K562 (cell line): ENCODE data around the gene NAPB. TPM values are rescaled to one million over a fixed set of nuclear protein-coding genes. Genes with fewer than 3 reads are reported as not detected.
A peak's percentile ranks its signal among the peaks of the same experiment; 100 is the strongest.

Experiments used
- ATAC-seq: fragments of 200-7000 bp; cut with Tn5 transposase; 3 replicates; pipeline ENCODE4 v1.9.1; 2020; ENCODE audit warnings: moderate library complexity
- BruUV-seq: library from RNA; stranded (reverse); fragments of 400-500 nt; replicated peaks from 2 replicates; lab custom pipeline; 2021; lab: Mats Ljungman, UMichigan
- CTCF ChIA-PET: fragments of 300-600 bp; formaldehyde crosslinking; extraction: SDS; loops from one replicate; lab custom pipeline; 2021; ENCODE audit warnings: low intra/inter-chr PET ratio; lab: Yijun Ruan, JAX
- POLR2A ChIA-PET: fragments of 300-600, 350-650 bp; sonication (Branson Sonifier 250); formaldehyde crosslinking; extraction: SDS; loops from one replicate; lab custom pipeline; 2021; ENCODE audit warnings: antibody characterized with exemption, inconsistent platforms; lab: Yijun Ruan, JAX
- DNase-seq, 4 experiments: peaks; one replicate each; pipeline versions ENCODE4 v3.0.0 to v3.0.0-alpha.2; 2011 to 2018; ENCODE audit warnings: low spot score in 3 of 4, mixed read lengths in 3 of 4; ENCODE audit errors: extremely low read depth in 1 of 4
- FAIRE-seq: peaks from 2 replicates; lab custom pipeline; 2011; peaks lifted over from hg19 to GRCh38; lab: Jason Lieb, UNC
- H2AFZ ChIP-seq: 2 replicates; pipeline ENCODE4 v1.6.0; 2011; ENCODE audit warnings: low read depth, low read length, control low read depth, inconsistent platforms
- H3K27ac ChIP-seq: fragments of 200-600 bp; 3 replicates; pipeline ENCODE4 v1.8.0; 2011; ENCODE audit warnings: low read depth, mild to moderate bottlenecking, control low read depth, inconsistent platforms, low read length, moderate library complexity, mixed read lengths; ENCODE audit errors: extremely low read depth
- H3K27me3 ChIP-seq, 2 experiments: fragments of 300-600 bp in 1 of 2; 2 replicates in 1 of 2; 3 replicates in 1 of 2; pipeline versions ENCODE4 v1.6.0 to v1.8.0; 2011; ENCODE audit warnings: inconsistent platforms in 2 of 2, low read length in 2 of 2, mild to moderate bottlenecking in 1 of 2, mixed read lengths in 1 of 2, moderate library complexity in 1 of 2; ENCODE audit not compliant: control insufficient read depth in 2 of 2, insufficient read depth in 2 of 2
- H3K36me3 ChIP-seq: fragments of 300-600 bp; 3 replicates; pipeline ENCODE4 v1.8.0; 2011; ENCODE audit warnings: mild to moderate bottlenecking, low read length, inconsistent platforms; ENCODE audit not compliant: control insufficient read depth, insufficient read depth
- H3K4me1 ChIP-seq, 2 experiments: fragments of 200-600 bp in 1 of 2; replicated peaks in 1 of 2; 2 replicates in 1 of 2; 3 replicates in 1 of 2; pipeline versions ENCODE4 v1.5.1 to v1.8.0; 2011; ENCODE audit warnings: inconsistent platforms in 2 of 2, low read length in 2 of 2, mild to moderate bottlenecking in 1 of 2, mixed read lengths in 1 of 2, moderate library complexity in 1 of 2; ENCODE audit not compliant: control insufficient read depth in 2 of 2, insufficient read depth in 2 of 2
- H3K4me2 ChIP-seq: 2 replicates; pipeline ENCODE4 v1.6.1; 2011; ENCODE audit warnings: low read length, control low read depth, inconsistent platforms, mixed read lengths; ENCODE audit not compliant: insufficient read depth
- H3K4me3 ChIP-seq: fragments of 200-600 bp; sonication (generic), shearing (Covaris generic); 2 replicates; pipeline ENCODE4 v1.5.1; 2016; ENCODE audit warnings: control low read depth, inconsistent platforms
- H3K79me2 ChIP-seq: fragments of 200-600 bp; 3 replicates; pipeline ENCODE4 v1.8.0; 2011; ENCODE audit warnings: low read length, inconsistent platforms; ENCODE audit not compliant: control insufficient read depth, insufficient read depth
- H3K9ac ChIP-seq, 2 experiments: 2 replicates each; pipeline versions ENCODE4 v1.6.0 to v1.6.1; 2011; ENCODE audit warnings: low read depth in 2 of 2, low read length in 2 of 2, control low read depth in 1 of 2, inconsistent platforms in 1 of 2, mild to moderate bottlenecking in 1 of 2, mixed read lengths in 1 of 2; ENCODE audit not compliant: insufficient read depth in 1 of 2
- H3K9me1 ChIP-seq: one replicate; pipeline ENCODE4 v1.6.0; 2011; ENCODE audit warnings: inconsistent platforms, mild to moderate bottlenecking, low read length, moderate library complexity; ENCODE audit not compliant: control insufficient read depth, insufficient read depth
- H3K9me3 ChIP-seq: replicated peaks from 2 replicates; pipeline ENCODE4 v1.5.1; 2011; ENCODE audit warnings: low read depth, low read length, inconsistent platforms; ENCODE audit not compliant: control insufficient read depth, insufficient read depth
- H4K20me1 ChIP-seq: replicated peaks from 2 replicates; pipeline ENCODE4 v1.6.1; 2011; ENCODE audit warnings: low read length, inconsistent platforms, mixed read lengths; ENCODE audit not compliant: control insufficient read depth, insufficient read depth
- CHD4 ChIP-seq: fragments of 200-600 bp; sonication (generic); IDR thresholded peaks from 3 replicates; pipeline ENCODE4 v1.6.1; 2012; ENCODE audit warnings: low read depth, mild to moderate bottlenecking, mixed read lengths, low read length, inconsistent platforms; ENCODE audit not compliant: insufficient read depth, insufficient replicate concordance, poor library complexity, severe bottlenecking
- DLX4 ChIP-seq: fragments of 250-450 bp; sonication (Bioruptor Pico); IDR thresholded peaks from 2 replicates; pipeline ENCODE4 v1.6.1; 2021; ENCODE audit warnings: mild to moderate bottlenecking
- FOSL1 ChIP-seq: fragments of 200-800 bp; sonication (Bioruptor generic); conservative IDR thresholded peaks from 2 replicates; pipeline ENCODE4 v1.6.1; 2016; ENCODE audit warnings: missing genetic modification characterization, missing compliant biosample characterization
- FOXJ2 ChIP-seq: fragments of 200-800 bp; sonication (Bioruptor generic); IDR thresholded peaks from 2 replicates; pipeline ENCODE4 v1.6.1; 2016; ENCODE audit warnings: missing genetic modification characterization, missing compliant biosample characterization
- GTF2F1 ChIP-seq: IDR thresholded peaks from 2 replicates; pipeline ENCODE4 v1.6.1; 2011; ENCODE audit warnings: low read depth, low read length, improper control_type of control experiment
- LEF1 ChIP-seq: fragments of 450-650 bp; IDR thresholded peaks from 2 replicates; pipeline ENCODE4 v1.6.1; 2016; ENCODE audit warnings: mild to moderate bottlenecking
- MEIS2 ChIP-seq: fragments of 450-650 bp; IDR thresholded peaks from 2 replicates; pipeline ENCODE4 v1.6.1; 2014; ENCODE audit warnings: mild to moderate bottlenecking; ENCODE audit not compliant: partially characterized antibody
- NCOA2 ChIP-seq, 2 experiments: fragments of 450-650 bp; IDR thresholded peaks; 2 replicates each; pipeline ENCODE4 v1.6.1; 2018; ENCODE audit warnings: mild to moderate bottlenecking in 2 of 2, moderate library complexity in 1 of 2; ENCODE audit not compliant: partially characterized antibody in 2 of 2
- NR2F6 ChIP-seq: fragments of 450-650 bp; formaldehyde crosslinking; IDR thresholded peaks from 2 replicates; pipeline ENCODE4 v1.4.0; 2020; ENCODE audit warnings: mild to moderate bottlenecking
- PKNOX1 ChIP-seq: fragments of 450-650 bp; IDR thresholded peaks from 2 replicates; pipeline ENCODE4 v1.6.1; 2016
- POU5F1 ChIP-seq: fragments of 150-350 bp; IDR thresholded peaks from 2 replicates; pipeline ENCODE4 v1.6.1; 2014; ENCODE audit warnings: borderline replicate concordance, low read length, low read depth, mild to moderate bottlenecking; ENCODE audit not compliant: partially characterized antibody
- TCF7L2 ChIP-seq: fragments of 150-350 bp; IDR thresholded peaks from 2 replicates; pipeline ENCODE4 v1.6.1; 2016; ENCODE audit warnings: low read depth, mild to moderate bottlenecking, low read length, moderate library complexity
- TGIF2 ChIP-seq: sonication (generic); formaldehyde crosslinking; IDR thresholded peaks from 2 replicates; pipeline ENCODE4 v1.8.1; 2022; ENCODE audit warnings: mild to moderate bottlenecking, missing genetic modification reagents, moderate library complexity
- THRB ChIP-seq: fragments of 450-650 bp; formaldehyde crosslinking; conservative IDR thresholded peaks from 2 replicates; pipeline ENCODE4 v1.4.0; 2022; ENCODE audit warnings: mild to moderate bottlenecking, missing genetic modification characterization
- ZNF134 ChIP-seq: fragments of 250-450 bp; sonication (Bioruptor Pico); conservative IDR thresholded peaks from 2 replicates; pipeline ENCODE4 v1.4.0; 2020
- ZNF143 ChIP-seq: sonication (generic); formaldehyde crosslinking; IDR thresholded peaks from 2 replicates; pipeline ENCODE4 v1.9.0; 2022; ENCODE audit warnings: mild to moderate bottlenecking, missing genetic modification reagents
- ZNF316 ChIP-seq: fragments of 450-650 bp; IDR thresholded peaks from 2 replicates; pipeline ENCODE4 v1.6.1; 2016
- ZNF445 ChIP-seq: fragments of 250-450 bp; sonication (Bioruptor Pico); IDR thresholded peaks from 2 replicates; pipeline ENCODE4 v1.4.0; 2020; ENCODE audit warnings: low read depth, mild to moderate bottlenecking, moderate library complexity
- in situ Hi-C: fragments of 300-500 bp; cut with MboI; formaldehyde crosslinking; loops from 4 replicates; pipeline ENCODE4 v1.15.0; 2018; ENCODE audit warnings: inconsistent platforms, mixed read lengths
- intact Hi-C: fragments of 100-400 bp; cut with micrococcal nuclease; formaldehyde crosslinking; loops from 2 replicates; pipeline ENCODE4 v1.14.2; 2022
- polyA plus RNA-seq, 8 experiments: library from polyadenylated mRNA; depleted of rRNA in 4 of 8; stranded (reverse) in 5 of 8; unstranded in 3 of 8; fragments of >200 nt; fragmentation: Nextera tagmentation in 2 of 8; fragmentation: Illumina TruSeq in 1 of 8; extraction: Ambion mirVana in 2 of 8; extraction: Trizol in 1 of 8; gene quantifications; 2 replicates each; pipeline versions ENCODE4 v1.2.1 to v1.2.3, GENCODE V29; 2011 to 2014; ENCODE audit warnings: inconsistent platforms in 1 of 8, missing spikeins in 1 of 8
- total RNA-seq, 7 experiments: library from RNA; depleted of rRNA in 6 of 7; stranded (reverse); fragments of >200 nt in 6 of 7; fragmentation: Illumina TruSeq in 2 of 7; extraction: Trizol in 2 of 7; gene quantifications; 2 replicates each; pipeline versions ENCODE4 v1.2.1 to v1.2.3, GENCODE V29; 2011 to 2021; ENCODE audit warnings: low replicate concordance in 1 of 7
- TF ChIP-seq, protein P1 (sequence below): sonication (generic); formaldehyde crosslinking; IDR thresholded peaks from 2 replicates; pipeline ENCODE4 v1.8.0; 2022; ENCODE audit warnings: mild to moderate bottlenecking, missing genetic modification reagents
- TF ChIP-seq, protein P2 (sequence below), 2 experiments: fragments of 450-650 bp in 1 of 2; sonication (generic) in 1 of 2; formaldehyde crosslinking in 1 of 2; IDR thresholded peaks in 1 of 2; conservative IDR thresholded peaks in 1 of 2; 2 replicates each; pipeline versions ENCODE4 v1.6.1 to v1.8.1; 2016 to 2023; ENCODE audit warnings: mild to moderate bottlenecking in 2 of 2, moderate library complexity in 2 of 2, inconsistent platforms in 1 of 2, missing genetic modification reagents in 1 of 2

Gene NAPB
- total and polyA plus RNA-seq, 9 of the 15 experiments (the other 6 are each of a cell fraction or from before 2014, with no cell fraction given): 1.4 to 7.7 (median 5.2) TPM

DNA sequence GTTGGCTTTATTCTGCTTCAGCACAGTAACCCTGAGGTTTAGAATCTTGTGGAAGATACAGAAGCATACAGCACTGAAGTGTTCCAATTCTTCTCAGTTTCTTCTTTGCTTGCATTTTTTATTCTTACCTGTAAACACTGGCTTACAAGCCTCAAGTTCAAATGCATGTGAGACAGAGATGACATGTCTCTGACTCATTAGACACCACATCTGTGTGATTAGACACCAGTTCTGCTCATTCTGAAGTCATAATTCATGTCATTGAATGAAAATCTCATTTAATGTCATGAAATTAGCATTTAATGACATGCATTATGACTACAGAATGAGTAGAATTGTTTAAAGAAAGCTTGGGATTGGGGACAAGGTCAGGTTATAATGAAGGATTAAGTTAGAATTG, 53.5 kb downstream of the NAPB start:
- H3K4me1 ChIP-seq: peaks cover 15 to 25% of the 10 kb centered on the region in 2 experiments; a peak in 4 of 5 replicates
- no peak for FAIRE-seq
- no peaks in the 10 kb centered on the region for H3K27me3 ChIP-seq
- peaks cover 12% of the 10 kb centered on the region; the same call in 1 of the 2 replicates for H4K20me1 ChIP-seq
- ChIA-PET CTCF (no interaction called here), POLR2A (no interaction called here)
- no peak overlapping the region for H2AFZ ChIP-seq
- no peak overlapping the region for H3K27ac ChIP-seq
- H3K4me3 ChIP-seq: no peak overlapping the region
- H3K79me2 ChIP-seq: peaks cover 57% of the 10 kb centered on the region
- no peak overlapping the region for H3K4me2 ChIP-seq
- in situ Hi-C loops (no loop called here), intact Hi-C loops (no loop called here)
- ATAC-seq: no peak
- no TSS peak for BruUV-seq
- no peak for DNase-seq
- peaks cover 90% of the 10 kb centered on the region for H3K36me3 ChIP-seq
- no peak overlapping the region for H3K9ac ChIP-seq
- H3K9me3 ChIP-seq: no peaks in the 10 kb centered on the region
- no peaks in the 10 kb centered on the region for H3K9me1 ChIP-seq
- no peak for TF ChIP-seq ZNF445 (CRISPR knock-in tag)
- TF ChIP-seq, protein P1, sequence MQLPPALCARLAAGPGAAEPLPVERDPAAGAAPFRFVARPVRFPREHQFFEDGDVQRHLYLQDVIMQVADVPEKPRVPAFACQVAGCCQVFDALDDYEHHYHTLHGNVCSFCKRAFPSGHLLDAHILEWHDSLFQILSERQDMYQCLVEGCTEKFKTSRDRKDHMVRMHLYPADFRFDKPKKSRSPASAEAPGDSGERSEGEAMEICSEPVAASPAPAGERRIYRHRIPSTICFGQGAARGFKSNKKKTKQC (CRISPR knock-in tag): no peak
- no peak for TF ChIP-seq THRB (CRISPR knock-in tag)
- TF ChIP-seq CHD4: no peak
- no peak for TF ChIP-seq LEF1
- no peak for TF ChIP-seq NR2F6 (CRISPR knock-in tag)
- TF ChIP-seq FOSL1: peak; percentile 83
- TF ChIP-seq FOXJ2 (tag): no peak
- no peak for TF ChIP-seq GTF2F1
- TF ChIP-seq, protein P2, sequence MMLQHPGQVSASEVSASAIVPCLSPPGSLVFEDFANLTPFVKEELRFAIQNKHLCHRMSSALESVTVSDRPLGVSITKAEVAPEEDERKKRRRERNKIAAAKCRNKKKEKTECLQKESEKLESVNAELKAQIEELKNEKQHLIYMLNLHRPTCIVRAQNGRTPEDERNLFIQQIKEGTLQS (IDR thresholded peaks at IDR 0.05): peak; percentile 59
- TF ChIP-seq, protein P2 (CRISPR knock-in tag; conservative IDR thresholded peaks at IDR 0.05): no peak
- no peak for TF ChIP-seq DLX4
- TF ChIP-seq ZNF316: no peak
- TF ChIP-seq NCOA2 (IDR thresholded peaks at IDR 0.05; ENCODE audit: partially characterized antibody in 2 of 2): no peak
- TF ChIP-seq ZNF134: no peak
- no peak for TF ChIP-seq TCF7L2
- no peak for TF ChIP-seq POU5F1
- TF ChIP-seq MEIS2: peak; percentile 60
- TF ChIP-seq PKNOX1: 0 out of 2 replicates have a peak, but pooled peaks have one; percentile 16
- no peak for TF ChIP-seq TGIF2 (CRISPR knock-in tag)
- no peak for TF ChIP-seq ZNF143
